WERI-Rb-1 (cell line): Measurements from ENCODE around the gene COL12A1.

Experiments used
- DNase-seq: peaks from one replicate; pipeline ENCODE4 v3.0.0-alpha.2; 2020
- H3K27ac ChIP-seq: fragments of 250-450 bp; sonication (Bioruptor Pico); 2 replicates; pipeline ENCODE4 v1.5.1; 2020; ENCODE audit warnings: mild to moderate bottlenecking, moderate library complexity
- H3K27me3 ChIP-seq: fragments of 250-450 bp; sonication (Bioruptor Pico); 2 replicates; pipeline ENCODE4 v1.5.1; 2021; ENCODE audit warnings: mild to moderate bottlenecking, low read depth, moderate library complexity; ENCODE audit not compliant: insufficient read depth, severe bottlenecking
- H3K36me3 ChIP-seq: fragments of 250-450 bp; sonication (Bioruptor Pico); 2 replicates; pipeline ENCODE4 v1.5.1; 2020; ENCODE audit warnings: mild to moderate bottlenecking, moderate library complexity
- H3K4me3 ChIP-seq: 2 replicates; pipeline ENCODE4 v1.5.1; 2011; ENCODE audit warnings: low read depth, mild to moderate bottlenecking, control low read depth, low read length
- H3K9me3 ChIP-seq: fragments of 250-450 bp; sonication (Bioruptor Pico); 2 replicates; pipeline ENCODE4 v1.5.1; 2021; ENCODE audit warnings: mild to moderate bottlenecking, moderate library complexity; ENCODE audit not compliant: severe bottlenecking
- TF ChIP-seq, protein P1 (sequence below): IDR thresholded peaks from 2 replicates; pipeline ENCODE4 v1.5.1; 2011; ENCODE audit warnings: low read depth, mild to moderate bottlenecking, control low read depth, inconsistent platforms, low read length

COL12A1 gene

DNA sequence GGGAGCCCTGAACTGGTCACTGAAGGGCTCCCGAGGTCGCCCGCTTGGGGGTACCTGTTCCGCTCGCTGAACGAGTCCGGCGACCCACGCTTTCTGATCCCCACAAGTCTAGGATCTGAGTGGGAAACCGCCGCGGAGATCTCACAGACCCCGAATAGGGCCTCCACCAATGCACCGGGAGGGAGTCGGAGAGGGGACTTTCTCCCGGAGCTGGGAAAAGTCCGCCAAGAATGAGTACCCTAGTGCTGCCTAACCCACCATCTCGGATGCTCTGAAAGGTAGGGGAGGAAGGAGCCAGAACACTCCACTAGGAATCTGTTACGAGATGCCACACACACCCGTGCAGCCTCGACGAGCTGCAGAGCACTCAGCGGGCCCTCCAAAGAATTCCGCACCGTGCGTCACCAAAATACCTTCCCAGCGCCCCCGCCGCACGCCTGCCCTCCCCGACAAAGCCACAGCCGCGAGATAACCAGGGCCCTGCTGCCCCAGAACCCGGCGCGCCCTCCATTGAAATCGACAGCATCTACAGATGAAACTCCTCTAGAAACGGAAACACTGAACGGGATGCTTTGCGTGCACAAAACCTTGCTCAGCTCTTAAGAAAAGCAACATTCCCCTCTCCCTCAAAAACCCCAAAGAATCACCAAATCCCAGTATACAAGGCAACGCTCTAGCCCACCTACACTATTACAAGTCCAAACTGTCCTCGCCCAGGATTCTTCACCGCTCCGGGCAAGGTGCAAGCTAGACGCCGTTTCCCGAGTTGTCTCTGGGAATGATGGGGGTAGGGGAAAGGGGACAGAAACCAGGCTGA lies 686 bp downstream of the COL12A1 start:
- no peaks in the 10 kb centered on the region for H3K36me3 ChIP-seq
- TF ChIP-seq, protein P1, sequence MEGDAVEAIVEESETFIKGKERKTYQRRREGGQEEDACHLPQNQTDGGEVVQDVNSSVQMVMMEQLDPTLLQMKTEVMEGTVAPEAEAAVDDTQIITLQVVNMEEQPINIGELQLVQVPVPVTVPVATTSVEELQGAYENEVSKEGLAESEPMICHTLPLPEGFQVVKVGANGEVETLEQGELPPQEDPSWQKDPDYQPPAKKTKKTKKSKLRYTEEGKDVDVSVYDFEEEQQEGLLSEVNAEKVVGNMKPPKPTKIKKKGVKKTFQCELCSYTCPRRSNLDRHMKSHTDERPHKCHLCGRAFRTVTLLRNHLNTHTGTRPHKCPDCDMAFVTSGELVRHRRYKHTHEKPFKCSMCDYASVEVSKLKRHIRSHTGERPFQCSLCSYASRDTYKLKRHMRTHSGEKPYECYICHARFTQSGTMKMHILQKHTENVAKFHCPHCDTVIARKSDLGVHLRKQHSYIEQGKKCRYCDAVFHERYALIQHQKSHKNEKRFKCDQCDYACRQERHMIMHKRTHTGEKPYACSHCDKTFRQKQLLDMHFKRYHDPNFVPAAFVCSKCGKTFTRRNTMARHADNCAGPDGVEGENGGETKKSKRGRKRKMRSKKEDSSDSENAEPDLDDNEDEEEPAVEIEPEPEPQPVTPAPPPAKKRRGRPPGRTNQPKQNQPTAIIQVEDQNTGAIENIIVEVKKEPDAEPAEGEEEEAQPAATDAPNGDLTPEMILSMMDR: no peak
- peaks cover 99% of the 10 kb centered on the region for H3K27me3 ChIP-seq
- H3K4me3 ChIP-seq: peak overlapping the region; percentile 19
- H3K9me3 ChIP-seq: no peaks in the 10 kb centered on the region
- no peak for DNase-seq
- no peak overlapping the region for H3K27ac ChIP-seq

DNA sequence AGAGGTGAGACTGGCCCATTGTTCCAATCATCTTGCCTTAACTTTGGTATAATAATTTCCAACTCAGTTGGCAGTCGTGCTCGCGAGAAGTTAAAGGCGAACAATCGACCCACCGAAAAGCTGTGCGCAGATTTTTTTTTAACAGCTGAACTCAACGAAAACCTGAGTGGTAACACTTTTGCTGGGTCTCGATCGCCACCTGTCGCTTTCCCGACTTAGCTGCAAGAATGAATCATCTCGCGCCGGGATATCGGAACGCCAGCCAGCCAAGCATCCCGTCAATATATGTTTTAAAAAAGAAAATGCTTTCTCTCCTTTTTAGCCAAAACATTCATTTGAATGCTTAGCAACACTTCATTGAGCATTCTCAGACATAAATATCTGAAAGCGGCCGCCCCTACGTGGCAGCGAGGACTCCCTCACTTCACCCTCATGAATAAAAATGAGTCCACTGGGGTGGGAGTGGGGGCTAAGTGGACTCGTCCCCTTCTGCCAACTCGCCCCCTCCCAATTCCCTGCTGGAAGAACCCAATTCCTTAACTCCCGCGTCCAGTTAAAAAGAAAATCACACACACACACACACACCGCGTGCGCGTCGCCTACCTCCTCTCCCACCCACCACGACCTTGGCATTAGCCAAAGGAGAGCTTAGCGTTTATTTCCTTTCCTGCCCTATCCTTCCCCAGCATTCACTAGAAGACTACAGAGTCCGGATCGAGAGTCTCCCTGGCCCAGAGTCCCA lies 1.5 kb downstream of the COL12A1 start:
- Histone ChIP-seq H3K9me3 (no peaks in the 10 kb centered on the region), H3K27me3 (peaks cover 95% of the 10 kb centered on the region), H3K4me3 (no peak overlapping the region), H3K27ac (no peak overlapping the region), H3K36me3 (no peaks in the 10 kb centered on the region)
- TF ChIP-seq, protein P1: peak; percentile 72
- peak; percentile 54 for DNase-seq

DNA sequence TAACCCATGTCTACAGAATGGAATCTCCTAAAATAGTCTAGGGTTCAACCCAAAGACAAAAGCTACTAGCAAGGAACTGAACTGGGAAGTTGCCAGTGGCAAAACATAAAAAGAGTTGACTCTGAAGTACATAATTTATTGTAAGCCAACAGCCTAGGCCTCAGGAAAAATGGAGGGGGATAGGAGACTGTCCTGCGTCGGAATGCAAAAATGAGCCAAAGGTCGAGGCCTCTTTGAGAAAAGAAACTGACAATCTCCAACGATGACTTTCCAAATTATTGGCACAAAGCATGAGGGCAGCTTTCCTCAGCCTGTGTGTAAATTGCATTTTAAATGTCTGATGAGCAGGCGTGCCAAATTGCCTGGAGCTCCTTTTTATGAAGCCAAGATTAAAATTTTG lies 2.1 kb downstream of the COL12A1 start:
- Histone ChIP-seq H3K9me3 (no peaks in the 10 kb centered on the region), H3K27me3 (peaks cover 92% of the 10 kb centered on the region), H3K4me3 (no peak overlapping the region), H3K27ac (no peak overlapping the region), H3K36me3 (no peaks in the 10 kb centered on the region)
- no peak for DNase-seq
- TF ChIP-seq, protein P1: no peak

DNA sequence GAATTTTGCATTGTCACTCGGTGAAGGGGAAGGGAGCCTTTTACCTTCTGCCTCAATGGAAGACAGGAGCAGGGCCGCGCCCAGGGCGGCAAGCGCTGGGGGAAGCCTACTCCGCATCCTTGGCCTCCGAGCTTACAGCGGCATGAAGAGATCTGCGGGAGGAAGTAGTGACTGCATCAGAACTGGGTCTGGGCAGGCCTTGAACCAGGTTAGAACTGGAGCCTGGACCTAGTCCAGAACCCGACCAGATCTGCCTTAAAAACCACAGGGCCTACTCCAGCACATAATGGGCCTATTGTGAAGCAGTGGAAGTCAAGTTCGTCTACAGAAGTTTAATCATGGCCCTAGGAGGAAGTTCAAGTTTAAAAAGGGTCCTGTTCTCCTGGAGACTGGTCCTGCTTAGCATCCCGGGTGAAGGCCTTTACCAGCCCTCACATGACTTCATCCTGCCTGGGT lies 3.1 kb downstream of the COL12A1 start:
- no peak overlapping the region for H3K27ac ChIP-seq
- no peak for DNase-seq
- H3K9me3 ChIP-seq: no peaks in the 10 kb centered on the region
- H3K36me3 ChIP-seq: no peaks in the 10 kb centered on the region
- TF ChIP-seq, protein P1: no peak
- peaks cover 84% of the 10 kb centered on the region for H3K27me3 ChIP-seq
- H3K4me3 ChIP-seq: no peak overlapping the region

DNA sequence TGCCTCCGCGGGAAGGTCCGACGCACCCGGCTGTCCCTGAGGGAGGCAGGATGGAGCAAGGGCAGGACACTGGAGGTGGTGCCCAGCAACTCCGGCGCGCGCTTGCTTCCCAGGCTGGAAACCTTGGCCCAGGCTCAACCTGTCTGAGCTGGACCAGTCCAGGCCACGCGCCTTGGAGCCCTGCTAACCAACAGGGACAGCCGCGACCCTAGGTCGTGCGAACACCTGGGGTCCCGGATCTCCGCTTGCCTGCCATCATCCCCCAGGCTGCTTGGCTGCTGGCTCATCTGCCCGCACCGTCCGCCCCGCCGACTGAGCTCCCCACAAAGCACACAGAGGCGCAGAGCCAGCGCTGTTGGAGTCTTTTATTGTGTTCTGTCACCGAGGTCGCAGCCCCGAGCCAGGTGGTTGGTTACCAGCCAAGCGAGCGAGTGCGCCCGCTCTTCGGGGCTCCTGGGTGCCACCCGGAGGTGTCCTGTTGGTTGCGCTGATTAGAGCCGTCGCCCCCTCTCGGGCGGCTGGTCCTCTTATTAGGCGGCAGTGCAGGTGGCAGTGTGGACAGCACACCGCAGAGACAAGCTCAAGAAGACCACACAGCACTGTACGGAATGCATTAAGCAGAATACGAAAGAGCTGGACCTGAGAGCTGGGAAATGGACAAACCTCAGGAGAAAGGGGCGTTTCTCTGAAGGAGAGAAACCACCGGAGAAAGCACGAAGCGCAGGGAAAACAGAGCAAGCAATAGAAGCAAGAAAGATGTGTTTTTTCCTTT lies 3.8 kb downstream of the COL12A1 start:
- H3K9me3 ChIP-seq: no peaks in the 10 kb centered on the region
- no peak overlapping the region for H3K27ac ChIP-seq
- no peaks in the 10 kb centered on the region for H3K36me3 ChIP-seq
- H3K27me3 ChIP-seq: peaks cover 78% of the 10 kb centered on the region
- H3K4me3 ChIP-seq: peak overlapping the region; percentile 2; the same call in 1 of the 2 replicates
- TF ChIP-seq, protein P1: 0 out of 2 replicates have a peak, but pooled peaks have one; percentile 19
- DNase-seq: peak; percentile 11
